ENCODE results near the gene CTNNA1.
"Not testable (repeated sequence)": the region's sequence is repeated elsewhere in the genome, so short reads cannot be mapped to it uniquely, and the experiment has no call there.

Gene CTNNA1

DNA sequence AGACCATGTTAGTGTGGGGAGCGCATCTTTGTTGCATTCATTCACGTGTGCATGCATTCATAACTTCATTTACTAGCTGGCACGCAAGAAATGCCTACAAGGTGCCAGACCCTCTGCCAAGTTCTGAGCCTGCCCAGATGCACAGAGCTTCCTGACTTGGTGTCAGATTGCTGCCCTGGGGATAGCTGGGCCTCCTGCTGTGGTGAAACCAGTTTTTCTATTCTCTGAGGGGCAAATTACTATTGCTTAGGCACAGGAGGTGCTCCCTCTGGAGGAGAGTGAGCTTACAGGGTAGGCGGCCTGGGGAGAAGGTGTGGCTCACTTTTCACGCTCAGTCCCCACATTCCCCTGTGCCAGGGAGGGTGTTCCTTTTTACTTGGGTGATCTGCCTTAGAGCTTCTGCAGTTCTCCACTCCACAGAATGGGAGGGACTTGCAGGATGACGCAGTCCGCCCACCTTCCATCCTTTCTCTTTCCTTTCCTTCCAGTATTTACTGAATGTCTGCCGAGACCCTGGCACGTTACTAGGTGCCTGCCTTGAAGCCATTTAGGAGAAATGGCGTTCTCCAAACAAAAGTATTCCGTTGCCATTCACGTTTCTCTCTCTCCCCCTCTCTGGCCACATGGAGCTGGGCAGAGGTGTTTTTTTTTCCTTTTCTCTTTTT is 27.9 kb upstream of the CTNNA1 start:
- no peak for DNase-seq

DNA sequence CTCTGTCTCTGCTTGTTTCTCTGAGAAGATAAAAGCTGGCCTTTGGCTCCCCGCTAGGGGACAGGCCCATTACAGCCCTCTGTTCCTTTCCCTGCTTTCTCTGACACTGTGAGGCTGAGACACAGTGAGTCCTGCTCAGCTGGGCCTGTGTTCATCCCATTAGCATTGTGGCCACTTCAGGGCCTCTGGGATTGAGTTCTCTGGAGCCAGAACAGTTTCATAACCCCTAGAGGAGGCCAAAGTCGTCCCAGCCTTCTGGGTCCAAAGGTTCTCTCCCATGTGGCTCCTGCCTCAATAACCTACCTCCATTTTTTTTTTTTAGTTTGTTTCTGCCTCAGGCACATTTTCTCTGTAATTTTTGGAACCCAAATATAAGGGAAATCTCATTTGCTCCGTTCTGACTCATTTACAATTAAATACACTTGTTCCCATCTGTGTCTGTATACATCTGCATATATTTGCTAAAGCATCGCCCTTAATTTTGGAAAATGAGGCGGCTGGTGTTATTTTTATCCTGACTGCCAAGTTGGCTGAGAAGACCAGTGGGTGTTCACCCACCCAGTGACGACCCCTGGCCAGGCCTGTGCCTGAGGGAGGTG is 27.3 kb upstream of the CTNNA1 start:
- no peak for DNase-seq

DNA sequence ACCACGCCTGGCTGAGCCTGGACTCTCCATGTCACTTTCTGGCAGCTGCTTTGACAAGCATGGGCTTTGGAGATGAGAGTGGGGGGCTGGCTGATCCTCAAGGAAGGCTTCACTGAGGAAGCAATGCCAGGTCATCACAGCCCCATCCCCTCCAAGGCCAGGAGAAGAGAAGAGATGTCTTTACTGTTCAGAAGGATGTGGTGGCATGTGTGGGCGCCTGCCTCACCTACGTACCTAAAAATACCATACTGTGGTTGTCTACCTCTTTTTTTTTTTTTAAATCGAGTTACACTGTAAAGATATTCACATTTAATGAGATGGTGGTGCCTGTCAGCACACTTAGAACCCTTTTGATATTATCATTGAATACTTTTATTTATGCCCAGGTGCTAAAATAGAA is 26.4 kb upstream of the CTNNA1 start:
- DNase-seq = no peak

DNA sequence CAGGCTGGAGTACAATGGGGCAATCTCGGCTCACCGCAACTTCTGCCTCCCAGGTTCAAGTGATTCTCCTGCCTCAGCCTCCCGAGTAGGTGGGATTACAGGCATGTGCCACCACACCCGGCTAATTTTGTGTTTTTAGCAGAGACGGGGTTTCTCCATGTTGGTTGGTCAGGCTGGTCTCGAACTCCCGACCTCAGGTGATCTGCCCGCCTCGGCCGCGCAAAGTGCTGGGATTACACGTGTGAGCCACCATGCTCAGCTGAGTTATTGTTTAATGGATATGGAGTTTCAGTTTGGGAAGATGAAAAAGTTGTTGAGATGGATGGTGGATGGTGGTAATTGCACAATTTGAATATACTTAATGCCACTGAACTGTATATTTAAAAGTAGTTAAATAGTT is 22.7 kb upstream of the CTNNA1 start:
- not testable (repeated sequence) for DNase-seq

DNA sequence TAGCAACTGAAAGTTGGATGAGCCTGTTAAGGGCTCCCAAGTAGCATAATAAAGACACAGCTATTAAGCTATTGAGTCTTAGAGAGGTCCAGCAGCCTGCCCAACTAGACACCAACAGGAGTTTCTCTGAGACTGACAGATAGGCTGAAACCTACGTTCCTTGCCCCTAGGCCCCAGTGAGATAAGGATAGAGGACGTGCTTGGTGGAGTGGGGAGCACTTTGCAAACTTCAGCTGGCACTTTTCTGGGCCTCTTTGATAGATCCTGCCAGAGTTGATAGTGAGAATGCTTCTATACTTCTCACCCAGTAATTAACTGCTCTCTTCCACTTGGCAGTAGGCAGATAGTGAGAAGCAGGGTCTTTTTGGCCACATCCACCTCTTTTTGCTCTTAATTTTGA is 20.8 kb upstream of the CTNNA1 start:
- no peak for DNase-seq

DNA sequence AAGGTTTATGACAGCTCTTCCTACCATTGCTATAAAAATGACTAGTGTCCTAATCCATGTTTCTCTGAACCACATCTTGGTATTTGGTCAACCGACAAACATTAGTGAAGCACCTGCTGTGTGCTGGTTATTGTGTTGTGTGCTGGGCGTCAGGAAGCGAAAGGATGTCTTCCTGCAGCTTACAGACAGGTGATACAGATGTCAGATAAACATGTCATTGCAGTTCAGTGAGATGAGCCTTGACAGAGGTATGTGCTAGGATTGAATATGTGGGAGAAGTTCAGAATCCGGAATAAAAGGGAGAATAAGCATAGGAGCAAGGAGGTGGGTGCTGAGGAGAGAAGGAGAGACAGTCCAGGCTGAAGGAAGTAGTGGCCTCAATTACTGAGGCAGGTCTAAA is 20.3 kb upstream of the CTNNA1 start:
- DNase-seq = no peak

DNA sequence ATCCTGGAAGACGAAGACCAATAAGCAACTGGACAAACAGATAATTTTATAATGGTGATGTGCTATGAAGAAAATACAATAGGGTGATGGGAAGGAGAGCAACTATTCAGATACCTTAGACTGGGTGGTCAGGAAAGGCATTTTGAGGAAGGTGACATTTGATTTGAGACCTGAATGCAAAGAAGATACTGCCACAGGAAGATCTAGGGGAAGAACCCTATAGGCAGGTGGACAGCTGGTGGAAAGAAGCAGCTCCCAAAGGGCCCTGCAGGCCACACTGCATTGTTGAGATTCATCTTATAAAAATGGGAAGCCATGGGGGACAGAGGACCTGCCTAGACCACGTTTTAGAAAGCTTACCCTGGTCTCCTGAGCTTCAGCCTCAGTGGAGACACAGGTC is 19.7 kb upstream of the CTNNA1 start:
- no peak for DNase-seq

DNA sequence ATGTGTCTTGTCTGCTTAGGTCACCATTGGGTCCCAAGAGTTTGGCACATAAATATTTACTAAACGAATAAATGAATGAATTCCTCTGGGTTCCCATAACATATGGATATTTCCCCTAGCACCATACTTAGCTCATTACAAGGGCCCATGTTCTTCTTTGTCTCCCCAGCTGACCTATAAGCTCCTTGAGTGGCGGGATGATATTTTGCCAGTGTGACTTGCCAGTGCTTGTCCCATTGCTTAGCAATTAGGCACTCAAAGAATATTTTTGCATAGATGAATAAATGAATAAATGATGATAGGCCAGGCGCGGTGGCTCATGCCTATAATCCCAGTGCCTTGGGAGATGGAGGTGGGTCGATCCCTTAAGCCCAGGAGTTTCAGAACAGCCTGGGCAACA is 16.9 kb upstream of the CTNNA1 start:
- no peak for DNase-seq

DNA sequence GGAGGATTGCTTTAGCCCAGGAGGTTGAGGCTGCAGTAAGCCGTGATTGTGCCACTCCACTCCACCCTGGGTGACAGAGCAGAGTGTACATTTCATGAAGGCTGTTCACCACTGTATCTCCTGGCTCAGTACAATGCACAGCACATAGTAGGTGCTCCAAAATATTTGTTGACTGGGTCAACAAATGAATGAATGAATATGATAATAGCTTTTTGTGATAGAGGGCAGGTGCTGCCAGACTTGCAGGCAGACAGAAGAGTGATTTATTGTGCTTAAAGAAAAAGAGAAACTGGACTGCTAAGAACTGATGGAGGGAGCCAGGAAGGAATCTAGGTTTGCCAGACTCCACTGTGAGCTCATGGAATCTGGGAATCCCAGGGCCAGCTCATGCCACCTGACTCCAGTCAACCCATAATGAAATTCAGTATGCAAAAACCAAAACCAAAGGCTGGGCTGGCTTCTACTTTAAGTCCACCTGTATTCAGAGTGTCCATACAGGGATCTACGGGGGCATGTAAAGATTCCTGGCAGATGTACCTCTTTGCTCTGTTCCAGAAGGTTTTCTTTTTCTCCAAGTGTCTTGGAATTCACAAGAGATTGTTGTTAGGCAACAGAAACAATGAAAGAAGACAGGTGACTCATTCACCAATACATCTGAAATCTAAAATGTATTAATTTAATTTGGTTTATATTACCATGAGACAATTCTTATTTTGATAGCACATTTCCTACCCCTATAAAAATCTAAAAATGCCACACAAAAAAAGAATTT is 15.5 kb upstream of the CTNNA1 start:
- no peak for DNase-seq

DNA sequence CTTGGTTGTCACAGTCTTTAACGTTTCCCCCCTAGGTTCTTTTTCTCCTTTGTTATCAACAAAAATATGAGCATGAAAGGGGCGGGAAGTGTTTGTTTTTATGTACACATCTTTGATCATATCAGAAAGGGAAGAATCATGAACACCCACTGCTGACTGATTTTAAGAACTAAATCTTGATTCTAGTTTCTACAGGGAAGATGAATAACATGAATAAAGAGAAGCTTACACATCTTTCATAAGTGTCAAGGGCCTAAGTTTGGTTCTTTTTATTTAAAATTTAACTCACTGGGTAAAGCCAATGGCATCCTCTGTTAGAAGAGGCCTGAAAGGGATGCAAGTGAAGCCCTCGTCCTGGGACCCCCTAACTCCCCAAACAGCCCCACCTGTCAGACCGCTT is 14.8 kb upstream of the CTNNA1 start:
- no peak for DNase-seq

DNA sequence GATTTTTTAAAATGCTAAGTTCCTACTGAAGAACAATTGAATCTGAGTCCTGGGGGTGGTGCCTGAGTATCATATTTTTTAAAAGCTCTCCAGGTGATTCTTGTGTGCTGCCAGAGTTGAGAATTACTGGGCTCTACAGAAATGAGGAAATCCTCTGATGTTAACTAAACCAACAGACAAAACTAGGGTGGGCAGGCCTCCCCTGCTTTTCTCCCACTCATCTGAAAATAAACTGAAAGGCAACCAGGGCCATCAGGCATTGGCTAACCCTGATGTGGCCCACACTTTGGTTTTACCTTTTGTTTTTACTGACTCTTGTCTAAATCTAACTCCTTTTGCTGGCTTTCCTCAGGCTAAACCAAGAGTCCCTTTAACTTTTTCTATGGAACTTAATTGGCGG is 13.3 kb upstream of the CTNNA1 start:
- DNase-seq = no peak

DNA sequence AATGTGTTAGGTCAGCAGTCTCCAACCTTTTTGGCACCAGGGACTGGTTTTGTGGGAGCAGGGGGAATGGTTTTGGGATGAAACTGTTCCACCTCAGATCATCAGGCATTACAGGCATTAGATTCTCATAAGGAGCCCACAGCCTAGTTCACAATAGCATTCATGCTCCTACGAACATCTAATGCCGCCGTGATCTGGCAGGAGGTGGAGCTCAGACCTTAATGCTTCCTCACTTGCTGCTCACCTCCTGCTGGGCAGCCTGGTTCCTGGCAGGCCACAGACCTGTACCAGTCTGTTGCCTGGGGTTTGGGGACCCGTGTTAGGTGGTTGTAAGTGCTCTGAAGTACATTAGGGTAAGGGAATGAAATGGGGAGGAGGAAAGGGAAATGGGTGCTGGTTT is 9.7 kb upstream of the CTNNA1 start:
- DNase-seq = no peak

DNA sequence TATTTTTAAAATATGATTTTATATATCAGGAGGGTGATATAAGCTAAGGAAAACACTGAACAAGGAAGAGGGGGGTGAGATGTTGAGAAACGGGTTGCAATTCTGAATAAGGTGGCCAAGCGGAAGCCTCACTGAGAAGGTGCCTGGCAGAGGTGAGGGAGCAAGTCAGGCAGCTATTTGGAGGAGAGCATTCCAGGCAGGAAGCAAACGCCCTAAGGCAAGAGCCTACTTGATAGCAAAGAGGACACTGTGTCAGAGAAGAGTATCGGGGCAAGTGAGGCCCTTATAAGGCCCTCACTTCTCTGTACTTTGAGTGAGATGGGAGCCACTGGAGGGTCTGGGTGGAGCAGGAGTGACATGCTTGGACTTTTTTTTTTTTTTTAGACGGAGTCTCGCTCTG is 8.0 kb upstream of the CTNNA1 start:
- DNase-seq = no peak

DNA sequence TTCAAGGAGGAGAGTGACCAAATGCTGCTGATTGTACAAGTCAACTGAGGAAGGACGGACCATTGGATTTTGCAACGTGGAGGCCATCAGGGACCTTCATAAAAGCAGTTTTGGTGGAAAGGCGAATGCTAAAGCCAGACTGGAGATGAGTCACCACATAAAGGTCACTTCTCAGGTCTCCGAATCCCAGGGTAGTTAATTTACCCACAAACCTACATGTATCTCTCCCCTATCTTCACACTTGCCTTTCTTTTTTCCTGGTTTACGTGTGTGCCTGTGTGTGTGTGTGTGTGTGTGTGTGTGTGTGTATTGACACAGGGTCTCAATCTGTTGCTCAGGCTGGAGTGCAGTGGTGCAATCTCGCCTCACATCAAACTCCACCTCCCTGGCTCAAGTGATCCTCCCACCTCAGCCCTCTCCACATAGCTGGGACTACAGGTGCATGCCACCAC is 4.6 kb upstream of the CTNNA1 start:
- no peak for DNase-seq

DNA sequence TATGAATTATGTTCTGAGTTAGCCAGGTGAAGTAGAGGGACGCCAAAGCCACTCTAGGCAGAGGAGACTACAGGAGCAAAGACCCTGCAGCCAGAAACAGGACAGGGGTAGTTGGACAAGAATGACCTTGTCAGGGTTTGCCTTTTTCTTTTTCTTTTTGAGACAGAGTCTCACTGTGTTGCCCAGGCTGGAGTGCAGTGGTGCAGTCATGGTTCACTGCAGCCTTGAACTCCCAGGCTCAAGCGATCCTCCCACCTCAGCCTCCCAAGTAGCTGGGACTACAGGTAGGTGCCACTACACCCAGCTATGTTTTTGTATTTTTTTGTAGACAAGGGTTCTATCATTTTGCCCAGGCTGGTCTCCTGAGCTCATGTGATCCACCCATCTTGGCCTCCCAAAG is 1.9 kb upstream of the CTNNA1 start:
- DNase-seq = not testable (repeated sequence)

DNA sequence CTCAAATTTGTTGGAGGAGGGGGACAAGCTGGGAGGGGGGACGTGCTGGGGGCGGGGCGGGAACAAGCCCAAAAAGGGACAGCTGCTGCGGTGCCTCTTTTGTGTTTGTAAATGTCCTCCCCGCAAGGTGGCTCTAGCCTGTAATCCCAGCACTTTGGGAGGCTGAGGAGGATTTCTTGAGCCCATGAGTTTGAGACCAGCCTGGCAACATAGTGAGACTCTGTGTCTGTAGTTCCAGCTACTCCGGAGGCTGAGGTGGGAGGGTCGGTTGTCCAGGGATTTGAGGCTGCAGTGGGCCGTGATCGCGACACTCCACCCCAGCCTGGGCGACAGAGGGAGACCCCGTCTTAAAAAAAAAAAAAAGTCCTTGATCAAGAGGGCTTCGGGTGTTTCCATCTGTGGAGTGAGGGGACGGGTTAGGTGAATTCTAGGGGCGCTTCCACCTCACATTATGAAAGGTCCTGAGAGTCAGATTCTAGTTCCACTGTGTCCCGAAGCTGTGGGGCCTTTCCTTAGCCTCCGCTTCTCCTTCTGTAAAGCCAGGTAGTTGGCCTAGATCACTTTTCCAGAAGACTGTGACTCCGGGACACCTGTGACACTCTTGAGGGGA is 779 bp upstream of the CTNNA1 start:
- no peak for DNase-seq

DNA sequence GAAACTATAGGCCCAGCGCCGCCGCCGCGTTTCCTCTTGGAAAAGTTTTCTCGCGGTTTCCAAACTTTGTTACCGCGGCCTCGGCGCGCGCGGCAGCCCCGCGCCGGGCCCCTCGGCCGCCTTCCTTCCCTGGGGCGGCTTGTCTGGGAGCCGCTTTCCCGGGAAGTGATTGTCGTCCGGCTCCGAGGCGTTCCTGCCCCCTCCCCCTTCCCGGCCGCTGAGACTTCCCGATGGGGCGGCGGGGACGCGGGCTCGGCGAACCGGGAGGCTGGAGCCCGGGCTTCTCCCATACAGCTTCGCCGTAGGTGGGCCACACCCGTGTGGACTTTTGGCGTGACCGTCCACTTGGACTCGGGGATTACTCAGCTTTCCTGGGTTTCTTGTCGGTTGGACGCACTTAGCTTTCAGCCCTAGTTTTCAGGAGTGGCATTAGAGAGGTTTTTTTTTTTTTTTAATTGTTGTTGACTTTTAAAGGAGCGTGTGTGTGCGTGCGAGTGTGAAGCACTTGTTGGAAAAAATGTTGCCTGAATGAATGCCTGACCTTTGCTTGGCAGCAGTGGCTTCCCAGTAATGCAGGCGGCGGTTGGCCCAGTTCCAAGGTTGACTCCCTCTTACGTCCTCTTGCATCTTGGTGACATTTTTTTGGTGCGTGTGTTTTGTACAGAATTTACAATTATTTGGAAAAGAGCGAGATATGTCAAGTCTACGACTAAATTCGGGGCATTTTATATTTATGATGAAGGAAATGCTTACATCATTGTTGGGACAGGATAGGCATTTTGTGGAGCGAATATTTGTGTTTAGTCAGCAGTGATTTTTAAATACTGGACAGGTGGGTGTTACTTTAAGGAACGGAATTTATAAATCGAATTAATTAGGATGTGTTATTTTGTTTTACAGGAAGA is 821 bp downstream of the CTNNA1 start:
- peak; percentile 65 for DNase-seq

DNA sequence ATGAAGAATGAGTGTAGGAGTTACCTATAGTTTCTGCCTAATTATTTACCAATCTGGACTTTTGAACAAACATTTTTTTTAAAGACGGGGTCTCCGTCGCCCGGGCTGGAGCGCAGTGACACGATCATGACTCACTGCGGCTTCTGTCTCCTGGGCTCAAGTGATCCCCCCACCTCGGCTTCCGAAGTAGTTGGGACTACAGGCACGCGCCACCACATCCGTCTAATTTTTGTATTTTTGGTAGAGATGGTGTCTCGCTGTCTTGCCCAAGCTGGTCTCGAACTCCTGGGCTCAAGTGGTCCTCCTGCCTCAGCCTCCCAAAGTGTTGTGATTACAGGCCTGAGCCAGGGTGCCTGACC is 1.5 kb downstream of the CTNNA1 start:
- DNase-seq = no peak

DNA sequence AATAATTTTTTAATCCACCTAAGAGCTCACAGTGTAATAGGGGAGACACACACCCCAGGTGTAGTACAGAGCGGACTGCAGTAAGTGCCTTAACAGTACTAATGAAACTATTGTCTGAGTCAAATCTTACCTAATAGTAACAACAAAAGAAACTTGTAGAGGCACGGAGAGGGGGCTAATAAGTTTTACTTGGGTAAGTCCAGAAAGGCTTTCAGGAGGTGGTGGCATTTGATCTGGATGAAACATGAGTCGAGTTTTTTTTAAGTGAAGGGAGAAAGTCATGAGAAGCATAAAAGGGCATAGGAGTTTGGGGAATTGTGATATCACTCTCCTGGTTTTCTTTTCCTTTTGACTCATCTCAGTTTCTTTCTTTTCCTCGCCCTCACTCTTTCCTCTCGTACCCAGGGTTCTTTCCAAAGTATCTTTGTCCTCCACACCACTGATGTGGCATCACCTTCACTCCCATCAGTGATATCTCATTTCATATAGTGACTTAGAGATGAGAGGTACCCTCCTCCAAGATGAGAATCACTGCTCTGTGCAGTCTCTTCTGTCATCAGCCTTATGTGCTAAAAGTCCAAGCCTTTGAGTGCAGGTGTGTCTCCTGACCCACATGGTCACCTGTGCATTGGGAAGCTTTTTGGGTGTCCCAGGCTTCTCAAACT is 2.0 kb downstream of the CTNNA1 start:
- no peak for DNase-seq

DNA sequence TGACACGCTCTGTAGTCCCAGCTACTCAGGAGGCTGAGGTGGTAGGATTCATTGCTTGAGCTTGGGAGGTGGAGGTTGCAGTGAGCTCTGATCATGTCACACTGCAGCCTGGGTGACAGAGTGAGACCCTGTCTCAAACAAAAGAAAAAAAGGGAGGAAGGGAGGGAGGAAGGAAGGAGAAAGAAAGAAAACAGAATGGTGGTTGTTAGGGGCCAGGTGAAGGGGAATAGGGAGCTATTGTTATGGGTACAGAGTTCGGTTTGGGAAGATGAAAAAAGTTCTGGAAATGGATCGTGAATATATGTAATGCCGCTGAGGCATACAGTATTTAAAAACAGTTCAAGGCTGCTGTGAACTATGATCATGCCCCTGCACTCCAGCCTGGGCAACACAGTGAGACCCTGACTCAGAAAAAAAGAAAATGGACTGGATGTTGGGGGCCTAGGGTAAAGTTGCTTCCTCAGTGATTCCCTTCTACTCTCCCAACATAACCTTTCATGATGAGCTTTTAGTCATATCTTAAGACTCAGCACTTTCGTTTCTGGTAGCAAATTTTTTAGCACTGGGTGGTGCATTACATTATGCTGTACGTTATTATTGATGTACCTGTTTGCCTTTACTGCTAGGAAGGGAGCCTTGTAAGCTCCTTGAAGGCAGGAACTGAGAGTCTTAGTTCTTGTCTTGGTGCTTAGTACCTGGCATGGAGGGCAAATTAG is 4.0 kb downstream of the CTNNA1 start:
- DNase-seq = no peak

DNA sequence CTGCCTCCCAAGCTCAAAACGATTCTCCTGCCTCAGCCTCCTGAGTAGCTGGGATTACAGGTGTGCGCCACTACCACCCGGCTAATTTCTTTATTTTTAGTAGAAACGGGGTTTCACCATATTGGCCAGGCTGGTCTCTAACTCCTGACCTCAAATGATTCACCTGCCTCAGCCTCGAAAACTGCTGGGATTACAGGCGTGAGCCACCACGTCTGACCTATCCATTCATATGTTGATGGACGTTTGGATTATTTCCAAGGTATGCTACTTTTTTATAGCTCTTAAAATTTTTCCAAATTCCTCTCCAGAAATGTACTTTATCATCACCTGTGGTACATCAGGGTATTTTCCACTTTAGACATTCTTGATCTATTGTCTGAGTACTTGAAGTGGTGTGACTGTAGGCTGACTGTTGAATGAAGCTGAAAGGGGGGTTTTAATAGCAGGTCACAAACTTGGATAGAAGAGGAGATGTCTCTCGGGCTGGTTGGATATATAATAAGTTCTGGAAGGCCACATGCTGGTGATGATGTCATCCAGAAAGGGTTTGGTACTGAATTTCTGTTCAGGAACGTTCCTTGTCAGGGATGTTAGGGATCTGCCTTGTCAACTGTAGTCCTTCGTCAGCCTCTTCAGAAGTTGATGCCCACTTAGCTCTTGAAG is 7.4 kb downstream of the CTNNA1 start:
- no peak for DNase-seq
